ENCODE measurements around the gene PDE7B. TPM values are rescaled to one million over a fixed set of nuclear protein-coding genes. Genes with fewer than 3 reads are reported as not detected.

The PDE7B gene
- polyA plus RNA-seq, 1 of the 3 experiments (the other 2 are of a cell fraction): 1.9 TPM

GRCh38 chr6:136094812-136095211 lies 243.3 kb downstream of the PDE7B start:
- H3K9me3 ChIP-seq: no peaks in the 10 kb centered on the region
- no peaks in the 10 kb centered on the region for H3K27me3 ChIP-seq (ENCODE audit: insufficient read depth)
- H3K4me1 ChIP-seq (ENCODE audit: control insufficient read depth in 1 of 2, insufficient read depth in 2 of 2, low read depth in 1 of 2, low read length in 1 of 2): peaks cover 3 to 4% of the 10 kb centered on the region in 2 experiments; a peak in 3 of 4 replicates
- no peak for DNase-seq
- peaks cover 6% of the 10 kb centered on the region for H3F3A ChIP-seq (replicated peaks; ENCODE audit: insufficient read depth)
- H3K79me2 ChIP-seq (ENCODE audit: insufficient read depth): no peaks in the 10 kb centered on the region
- H2AFZ ChIP-seq (ENCODE audit: low read depth): no peak overlapping the region
- H3K27ac ChIP-seq (ENCODE audit: low read depth in 2 of 2, low read length in 1 of 2): no peak overlapping the region
- WGBS (ENCODE audit: low lambda C conversion rate): 93% methylated on average over 3 of the region's 3 CpGs
- no peak overlapping the region for H3K4me3 ChIP-seq (ENCODE audit: low read depth in 2 of 2, low read length in 1 of 2)
- TF ChIP-seq MXI1 (IDR thresholded peaks at IDR 0.05; ENCODE audit: low read depth, low read length) (no peak), POLR2AphosphoS5 (IDR thresholded peaks at IDR 0.05; ENCODE audit: low read depth, low read length) (no peak), EP300 (IDR thresholded peaks at IDR 0.05; ENCODE audit: borderline replicate concordance in 1 of 2, low read depth in 1 of 2, low read length in 1 of 2) (no peak), IRF3 (IDR thresholded peaks at IDR 0.05; ENCODE audit: low read depth, low read length) (no peak), ZBTB33 (IDR thresholded peaks at IDR 0.05; ENCODE audit: borderline replicate concordance, low read depth) (no peak), MEF2A (IDR thresholded peaks at IDR 0.05; ENCODE audit: borderline replicate concordance, low read depth) (no peak), TAF1 (IDR thresholded peaks at IDR 0.05; ENCODE audit: borderline replicate concordance, low read depth, low read length) (no peak), REST (IDR thresholded peaks at IDR 0.05; ENCODE audit: low read depth, low read length) (no peak), TEAD4 (IDR thresholded peaks at IDR 0.05; ENCODE audit: borderline replicate concordance, insufficient read depth) (no peak), ELF1 (IDR thresholded peaks at IDR 0.05) (no peak), CTCF (IDR thresholded peaks at IDR 0.05) (no peak), PBX3 (IDR thresholded peaks at IDR 0.05) (no peak), SIN3A (IDR thresholded peaks at IDR 0.05; ENCODE audit: borderline replicate concordance, low read depth, low read length) (no peak), YY1 (IDR thresholded peaks at IDR 0.05; ENCODE audit: low read depth) (no peak), GABPA (IDR thresholded peaks at IDR 0.05; ENCODE audit: low read depth) (no peak), NFIC (IDR thresholded peaks at IDR 0.05; ENCODE audit: borderline replicate concordance) (no peak), RFX5 (IDR thresholded peaks at IDR 0.05; ENCODE audit: low read length) (no peak), USF2 (IDR thresholded peaks at IDR 0.05; ENCODE audit: borderline replicate concordance, low read depth, low read length) (no peak), RCOR1 (IDR thresholded peaks at IDR 0.05; ENCODE audit: low read length) (no peak), SMC3 (IDR thresholded peaks at IDR 0.05; ENCODE audit: low read depth, low read length) (no peak)
- POLR2A ChIA-PET: no interaction called here
- H3K4me2 ChIP-seq: no peak overlapping the region
- CTCF ChIA-PET: no interaction called here
- H4K20me1 ChIP-seq (ENCODE audit: insufficient read depth): no peaks in the 10 kb centered on the region
- no peaks in the 10 kb centered on the region for H3K9me2 ChIP-seq
- no peaks in the 10 kb centered on the region for H3K36me3 ChIP-seq (replicated peaks in 1 of 2; ENCODE audit: control insufficient read depth in 1 of 2, insufficient read depth in 2 of 2, low read length in 1 of 2)
- no peak overlapping the region for H3K9ac ChIP-seq

Data from SK-N-SH (cell line).